ENCODE results near the gene CAPNS1.

CAPNS1 gene

DNA sequence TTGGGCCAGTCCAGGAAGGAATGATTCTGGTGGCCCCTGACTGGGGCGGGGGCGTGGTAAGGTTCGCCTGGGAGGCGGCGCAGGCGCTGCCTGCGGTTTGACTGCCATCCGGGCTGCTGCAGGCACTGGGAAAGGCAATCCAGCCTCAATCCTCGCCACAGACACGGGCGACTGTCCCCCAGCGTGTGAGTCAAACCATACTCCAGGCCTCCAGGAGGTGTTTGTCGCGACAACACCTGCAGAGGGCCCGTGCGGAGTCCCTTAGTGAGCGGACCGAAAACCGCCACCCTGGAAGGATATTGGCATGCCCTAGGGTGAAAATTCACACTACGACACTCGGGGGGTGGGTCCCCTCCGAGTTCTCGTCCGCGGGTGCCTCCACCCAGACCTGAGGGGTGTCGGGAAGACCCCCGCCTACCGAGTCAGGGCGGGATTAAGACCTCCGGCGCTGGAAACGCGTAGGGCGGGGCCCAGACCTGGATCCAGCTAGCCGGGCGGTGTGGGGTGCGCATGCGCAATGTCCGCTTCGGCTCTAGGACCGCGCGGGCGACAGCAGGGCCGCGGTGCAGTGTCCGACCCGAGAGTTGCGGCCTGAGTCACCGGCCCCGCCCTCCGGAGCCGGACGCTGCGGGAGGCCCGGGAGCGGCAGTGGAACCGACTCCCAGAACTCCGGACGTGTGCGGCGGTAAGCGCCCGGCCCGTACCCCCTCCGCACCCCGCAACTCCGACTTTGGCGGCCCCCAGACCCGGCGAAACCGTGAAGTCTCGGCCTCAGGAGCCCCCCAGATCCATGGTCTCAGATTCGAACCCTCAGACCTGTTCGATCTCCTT is at the start of gene CAPNS1:
Gene CAPNS1, plus strand, starts transcription at position 594 of the 831 bp plus-strand sequence. CDS start 946 bp downstream, outside the sequence.
- DNase-seq (ENCODE audit: low read depth) = peak; percentile 92

DNA sequence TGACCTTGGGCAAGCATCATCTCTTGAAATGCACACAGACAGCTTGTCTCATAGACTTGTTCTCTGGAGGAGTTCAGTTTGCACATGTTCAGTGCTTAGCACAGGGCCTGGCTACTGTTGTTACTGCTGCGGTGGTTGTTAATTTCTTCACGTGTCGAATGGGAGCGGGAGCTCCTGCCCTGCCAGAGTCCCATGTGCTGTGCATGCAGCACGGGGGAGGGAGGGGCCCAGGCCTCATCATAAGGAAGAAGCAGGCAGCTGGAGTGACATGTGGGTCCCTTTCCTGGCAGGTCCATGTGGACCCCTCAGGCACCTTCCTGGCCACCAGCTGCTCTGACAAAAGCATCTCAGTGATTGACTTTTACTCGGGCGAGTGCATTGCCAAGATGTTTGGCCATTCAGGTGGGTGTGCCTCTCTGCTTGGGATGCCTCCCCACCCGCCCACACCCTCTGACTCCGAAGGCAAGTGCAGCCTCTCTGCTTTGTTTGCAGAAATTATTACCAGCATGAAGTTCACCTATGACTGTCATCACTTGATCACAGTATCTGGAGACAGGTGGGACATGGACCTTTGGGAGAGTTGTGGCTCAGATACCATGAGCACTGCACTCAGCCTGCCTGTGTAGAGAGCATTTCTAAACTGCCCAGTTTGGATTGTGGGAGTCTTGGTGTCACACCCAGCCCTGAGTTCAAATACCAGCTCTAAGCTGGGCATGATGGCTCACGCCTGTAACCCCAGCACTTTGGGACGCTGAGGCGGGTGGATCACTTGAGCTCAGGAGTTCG is 48.8 kb upstream of the CAPNS1 start:
- DNase-seq (ENCODE audit: low read depth) = no peak

DNA sequence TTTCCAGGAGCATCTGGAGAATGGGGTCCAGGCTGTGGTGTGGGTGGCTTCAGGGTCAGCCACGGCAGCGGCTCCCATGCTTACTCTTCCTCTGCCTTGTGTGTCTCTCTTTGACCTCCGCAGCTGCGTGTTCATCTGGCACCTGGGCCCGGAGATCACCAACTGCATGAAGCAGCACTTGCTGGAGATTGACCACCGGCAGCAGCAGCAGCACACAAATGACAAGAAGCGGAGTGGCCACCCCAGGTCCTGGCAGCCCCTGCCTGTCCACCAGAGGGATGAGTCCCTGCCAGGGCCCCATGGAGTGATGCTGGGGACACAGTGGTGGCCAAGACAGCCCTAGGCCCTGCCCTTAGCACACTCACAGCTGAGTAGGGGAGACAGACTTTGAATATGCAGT is 47.3 kb upstream of the CAPNS1 start:
- no peak for DNase-seq (ENCODE audit: low read depth)

DNA sequence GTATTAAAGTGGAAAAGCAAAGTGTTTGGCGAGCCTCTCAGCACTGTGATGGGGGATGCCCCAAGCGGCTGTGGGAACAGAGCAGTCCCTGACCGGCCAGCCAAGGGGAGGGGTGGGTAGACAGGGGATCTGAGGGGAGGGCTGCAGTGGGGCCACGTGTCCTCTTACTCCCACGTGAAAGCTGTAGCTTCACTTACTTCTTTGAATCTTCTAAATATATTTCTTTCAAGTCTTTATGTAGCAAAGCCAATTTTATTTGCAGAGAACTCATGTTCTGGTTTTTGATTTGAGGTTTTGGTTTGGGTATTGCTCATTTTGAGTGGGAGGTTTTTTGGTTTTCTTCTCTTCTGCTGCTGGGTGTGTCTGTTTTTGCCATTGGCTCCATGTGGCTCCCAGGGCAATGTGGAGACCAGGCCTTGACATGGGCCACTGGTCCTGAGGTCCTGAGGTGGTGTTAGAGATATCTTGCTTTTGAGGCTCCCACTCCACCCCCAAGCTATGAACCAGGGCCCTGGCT is 46.7 kb upstream of the CAPNS1 start:
- DNase-seq (ENCODE audit: low read depth) = peak; percentile 13

DNA sequence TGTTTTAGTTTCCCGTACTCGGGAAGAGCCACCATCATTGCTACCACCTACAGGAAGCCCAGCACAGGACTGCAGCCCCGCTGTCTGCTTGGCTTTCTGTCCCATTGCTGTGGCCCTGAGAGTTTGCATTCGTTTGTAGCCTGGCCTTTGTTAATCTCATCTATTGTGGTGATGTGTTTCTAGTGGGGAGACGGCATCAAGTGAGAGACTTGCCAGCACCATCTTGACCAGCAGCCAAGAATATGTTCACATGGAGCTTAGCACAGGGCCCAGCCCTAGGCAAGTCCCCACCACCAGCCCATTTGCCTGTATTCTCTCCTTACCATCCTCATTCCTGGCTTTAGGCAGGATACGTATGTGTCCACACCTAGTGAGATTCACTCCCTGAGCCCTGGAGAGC is 46.2 kb upstream of the CAPNS1 start:
- no peak for DNase-seq (ENCODE audit: low read depth)

DNA sequence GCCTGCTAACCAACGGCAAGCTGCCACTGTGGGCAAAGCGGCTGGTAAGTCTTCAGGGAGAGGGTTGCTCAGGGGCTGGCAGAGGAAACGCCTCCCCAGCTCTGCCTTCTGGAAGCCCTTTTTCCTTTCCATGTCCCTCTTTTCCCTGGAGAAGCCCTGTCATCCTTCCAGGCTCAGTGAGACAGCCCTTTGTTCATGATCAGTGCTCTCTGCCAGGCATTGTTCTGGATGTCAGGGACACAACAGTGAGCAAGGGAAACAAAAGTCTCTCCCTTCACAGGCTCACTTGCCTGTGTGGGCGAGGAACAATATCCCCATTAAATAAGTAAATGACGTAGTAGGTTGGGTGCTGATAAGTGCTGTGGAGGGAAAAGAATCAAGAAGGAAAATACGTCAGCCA is 42.8 kb upstream of the CAPNS1 start:
- DNase-seq (ENCODE audit: low read depth) = no peak

DNA sequence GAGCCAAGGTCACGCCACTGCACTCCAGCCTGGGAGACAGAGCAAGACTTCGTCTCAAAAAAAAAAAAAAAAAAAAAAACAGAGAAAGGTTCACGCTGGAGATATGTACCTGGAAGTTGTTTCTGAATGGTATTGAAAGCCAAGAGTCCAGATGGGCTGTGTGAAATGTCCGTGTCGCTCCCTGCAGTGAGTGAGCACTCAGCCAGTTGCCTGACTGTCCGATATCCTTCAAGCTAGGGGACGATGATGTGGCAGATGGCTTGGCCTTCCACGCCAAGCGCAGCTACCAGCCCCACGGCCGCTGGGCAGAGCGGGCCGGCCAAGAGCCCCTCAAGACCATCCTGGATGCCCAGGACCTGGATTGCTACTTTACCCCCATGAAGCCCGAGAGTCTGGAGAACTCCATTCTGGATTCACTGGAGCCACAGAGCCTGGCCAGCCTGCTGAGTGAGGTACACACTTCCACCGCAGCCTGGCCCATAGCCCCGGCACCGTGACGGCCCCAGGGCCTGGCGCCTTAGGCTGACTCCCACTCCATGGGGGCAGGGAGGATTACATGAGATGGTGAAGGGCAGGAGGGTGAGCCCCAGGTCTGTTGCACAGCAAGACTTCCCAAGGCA is 40.6 kb upstream of the CAPNS1 start:
- no peak for DNase-seq (ENCODE audit: low read depth)

DNA sequence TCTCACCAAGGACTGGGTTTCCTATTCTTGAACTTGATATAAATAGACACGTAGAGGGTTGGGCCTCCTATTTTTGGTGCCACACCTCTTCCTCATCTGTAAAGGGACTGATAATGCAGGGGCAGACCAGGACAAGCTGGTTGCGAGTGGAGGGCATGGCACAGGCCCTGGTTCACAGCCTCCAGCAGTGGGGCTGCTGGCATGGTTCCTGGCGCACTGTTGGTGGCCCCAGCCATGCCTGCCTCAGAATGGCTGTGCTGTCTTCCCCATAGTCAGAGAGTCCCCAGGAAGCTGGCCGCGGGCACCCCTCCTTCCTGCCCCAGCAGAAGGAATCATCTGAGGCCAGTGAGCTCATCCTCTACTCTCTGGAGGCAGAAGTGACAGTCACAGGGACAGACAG is 39.4 kb upstream of the CAPNS1 start:
- no peak for DNase-seq (ENCODE audit: low read depth)

DNA sequence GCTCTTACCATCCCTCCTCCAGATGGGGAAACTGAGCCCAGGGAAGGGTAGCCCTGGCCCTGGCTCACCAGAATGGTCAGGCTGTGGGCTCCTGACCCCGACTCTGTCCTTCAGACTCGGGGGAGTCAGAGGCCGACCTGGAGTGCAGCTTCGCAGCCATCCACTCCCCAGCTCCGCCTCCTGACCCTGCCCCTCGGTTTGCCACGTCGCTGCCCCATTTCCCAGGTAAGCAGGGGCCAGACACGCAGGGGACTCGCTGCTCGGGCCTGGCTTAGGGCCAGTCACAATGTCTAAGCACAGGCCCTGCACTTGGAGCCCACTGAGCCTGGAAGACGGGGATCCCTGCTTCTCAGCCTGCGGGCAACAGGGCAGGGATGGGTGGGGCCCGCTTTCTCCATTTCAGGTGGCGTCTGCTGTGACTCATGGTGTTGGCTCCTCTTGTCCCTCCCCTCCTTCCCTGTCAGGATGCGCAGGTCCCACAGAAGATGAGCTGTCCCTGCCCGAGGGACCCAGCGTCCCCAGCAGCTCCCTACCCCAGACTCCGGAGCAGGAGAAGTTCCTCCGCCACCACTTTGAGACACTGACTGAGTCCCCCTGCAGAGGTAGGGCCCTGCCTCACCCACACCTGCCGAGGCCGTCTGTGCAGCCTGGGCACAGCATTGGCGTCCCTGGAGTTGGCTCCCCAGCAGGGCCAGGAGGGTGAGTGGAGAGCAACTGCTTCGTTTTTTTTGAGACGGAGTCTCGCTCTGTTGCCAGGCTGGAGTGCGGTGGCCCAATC is 38.1 kb upstream of the CAPNS1 start:
- DNase-seq (ENCODE audit: low read depth) = no peak

DNA sequence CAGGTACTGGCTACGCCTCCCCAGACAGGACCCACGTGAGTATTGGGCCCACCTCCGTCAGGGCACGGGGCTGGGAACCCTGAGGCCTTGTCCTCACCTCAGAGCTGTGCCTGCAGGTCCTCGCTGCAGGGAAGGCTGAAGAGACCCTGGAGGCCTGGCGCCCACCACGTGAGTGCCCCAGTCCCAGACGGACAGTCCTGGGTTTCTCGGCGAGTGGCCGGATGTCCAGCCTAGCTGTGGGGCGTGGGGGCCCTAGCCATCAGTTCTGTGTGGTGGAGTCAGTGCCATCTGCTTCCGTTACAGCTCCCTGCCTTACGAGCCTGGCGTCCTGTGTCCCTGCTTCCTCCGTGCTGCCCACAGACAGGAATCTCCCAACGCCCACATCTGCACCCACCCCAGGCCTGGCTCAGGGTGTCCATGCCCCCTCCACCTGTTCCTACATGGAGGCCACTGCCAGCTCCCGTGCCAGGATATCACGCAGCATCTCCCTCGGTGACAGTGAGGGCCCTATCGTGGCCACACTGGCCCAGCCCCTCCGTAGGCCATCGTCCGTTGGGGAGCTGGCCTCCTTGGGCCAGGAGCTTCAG is 36.7 kb upstream of the CAPNS1 start:
- no peak for DNase-seq (ENCODE audit: low read depth)

DNA sequence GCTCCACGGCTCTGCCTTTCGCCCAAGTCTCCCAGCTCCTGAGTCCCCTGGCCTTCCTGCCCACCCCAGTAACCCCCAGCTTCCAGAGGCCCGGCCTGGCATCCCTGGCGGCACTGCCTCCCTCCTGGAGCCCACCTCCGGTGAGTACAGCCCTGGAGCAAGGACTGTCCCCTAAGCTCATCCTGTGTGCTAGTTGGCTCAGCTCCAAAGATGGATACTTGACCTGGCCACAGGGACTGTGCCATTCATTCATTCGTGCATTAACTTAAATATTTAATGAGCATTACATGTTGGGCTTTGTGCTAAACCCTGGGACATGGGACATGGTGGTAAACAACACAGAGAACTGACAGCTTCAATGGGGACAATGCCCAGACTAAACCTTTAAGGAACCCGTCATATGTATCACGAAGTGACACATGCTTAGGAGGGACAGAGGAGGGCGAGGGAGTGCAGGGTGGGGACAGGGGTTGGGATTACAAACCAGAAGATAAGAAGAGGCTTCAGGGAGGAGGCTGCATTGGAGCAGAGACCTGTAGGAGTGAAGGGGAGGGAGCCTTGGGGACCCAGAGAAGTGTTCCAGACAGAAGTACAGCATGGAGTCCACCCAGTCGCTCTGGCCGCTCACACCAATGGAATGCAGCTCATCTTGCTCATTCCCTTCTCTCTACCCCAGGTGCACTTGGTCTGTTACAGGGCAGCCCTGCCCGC is 35.9 kb upstream of the CAPNS1 start:
- DNase-seq (ENCODE audit: low read depth) = no peak

DNA sequence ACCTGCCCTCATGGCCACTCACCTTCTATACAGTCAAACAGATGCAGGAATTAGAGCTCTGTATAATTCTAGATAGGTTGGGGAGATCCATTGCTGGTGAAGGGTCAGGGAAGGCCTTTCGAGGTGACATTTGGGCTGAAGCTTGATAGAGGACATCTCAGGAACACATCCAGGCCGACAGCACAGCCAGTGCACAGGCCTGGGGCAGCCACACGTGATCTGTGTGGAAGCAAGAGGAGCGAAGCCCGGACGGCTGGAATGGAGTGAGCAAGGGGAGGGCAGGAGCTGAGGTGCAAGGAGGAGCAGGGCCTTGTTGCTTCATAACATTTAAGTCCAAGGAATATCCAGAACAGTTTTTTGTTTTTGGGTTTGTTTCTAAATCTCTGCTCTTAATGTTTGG is 33.4 kb upstream of the CAPNS1 start:
- no peak for DNase-seq (ENCODE audit: low read depth)

DNA sequence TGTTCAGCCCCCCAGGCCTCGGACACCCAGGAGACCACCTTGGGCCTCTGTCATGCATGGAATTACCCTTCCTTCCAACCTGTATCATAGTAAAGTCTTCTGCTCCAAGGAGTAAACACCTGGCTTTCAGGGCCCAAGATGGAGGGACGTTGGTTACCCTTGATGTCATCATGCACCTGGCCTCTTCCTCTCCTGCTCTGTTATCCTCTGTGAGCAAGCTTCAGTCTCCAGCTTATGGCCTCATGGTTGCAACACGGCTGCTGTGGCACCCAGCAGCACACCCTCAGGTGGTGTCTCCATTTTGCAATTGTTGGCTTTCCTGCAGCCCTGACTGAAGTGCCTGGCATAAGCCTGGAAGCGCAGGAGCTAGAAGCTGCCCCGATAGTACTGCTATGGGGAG is 32.9 kb upstream of the CAPNS1 start:
- DNase-seq (ENCODE audit: low read depth) = no peak

DNA sequence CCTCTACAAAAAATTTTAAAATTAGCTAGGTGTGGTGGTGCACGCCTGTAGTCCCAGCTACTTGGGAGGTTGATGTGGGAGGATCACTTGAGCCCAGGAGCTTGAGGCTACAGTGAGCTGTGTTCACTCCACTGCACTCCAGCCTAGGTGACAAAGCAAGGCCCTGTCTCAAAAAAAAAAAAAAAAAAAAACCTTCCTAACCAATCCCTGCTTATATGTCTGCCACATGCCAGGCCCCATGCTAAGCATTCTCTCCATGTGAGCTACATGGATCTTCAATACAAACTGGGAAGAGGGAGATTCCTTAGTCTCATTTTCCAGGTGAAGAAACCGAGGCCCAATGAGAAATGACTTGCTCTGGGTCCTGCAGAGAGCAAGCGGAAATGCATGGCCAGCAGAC is 31.2 kb upstream of the CAPNS1 start:
- DNase-seq (ENCODE audit: low read depth) = no peak

DNA sequence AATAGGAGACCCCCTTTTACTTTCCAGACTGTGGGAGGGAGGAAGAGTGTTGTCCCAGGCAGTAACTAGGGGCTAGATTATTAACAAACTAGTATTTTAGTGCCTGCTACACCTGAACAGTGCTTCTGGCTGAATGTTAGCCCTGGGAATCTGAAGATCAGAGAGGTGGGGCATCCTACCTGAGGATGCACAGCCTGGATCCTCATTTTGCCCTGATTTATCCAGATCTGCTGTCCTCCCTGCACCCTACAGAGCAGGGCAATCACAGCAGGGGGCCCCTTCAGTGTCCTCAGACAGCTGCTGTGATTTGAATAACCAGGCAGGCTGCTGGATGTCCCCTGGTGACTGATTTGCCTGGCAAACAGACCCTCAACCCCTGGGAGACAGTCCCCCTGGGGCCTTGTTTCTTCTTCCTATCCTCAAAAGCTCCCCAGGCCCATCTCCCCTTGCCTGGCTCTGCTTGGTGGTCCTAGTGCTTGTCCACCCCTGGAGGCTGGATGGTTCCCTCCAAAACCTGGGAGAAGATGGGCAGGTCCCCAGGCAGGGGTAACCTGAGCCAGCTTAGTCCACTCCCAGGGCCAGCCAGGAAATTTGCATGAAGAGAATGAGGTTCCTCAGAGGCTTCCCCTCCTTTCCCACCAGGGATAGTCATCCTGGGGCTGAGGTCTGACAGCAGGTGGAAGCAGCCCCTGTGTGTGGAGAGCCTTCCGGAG is 29.2 kb upstream of the CAPNS1 start, which contains the start of gene OVOL3:
Gene OVOL3, plus strand, starts transcription at position 657 of the 713 bp plus-strand sequence. CDS start 60 bp downstream, outside the sequence.
- DNase-seq (ENCODE audit: low read depth) = no peak

DNA sequence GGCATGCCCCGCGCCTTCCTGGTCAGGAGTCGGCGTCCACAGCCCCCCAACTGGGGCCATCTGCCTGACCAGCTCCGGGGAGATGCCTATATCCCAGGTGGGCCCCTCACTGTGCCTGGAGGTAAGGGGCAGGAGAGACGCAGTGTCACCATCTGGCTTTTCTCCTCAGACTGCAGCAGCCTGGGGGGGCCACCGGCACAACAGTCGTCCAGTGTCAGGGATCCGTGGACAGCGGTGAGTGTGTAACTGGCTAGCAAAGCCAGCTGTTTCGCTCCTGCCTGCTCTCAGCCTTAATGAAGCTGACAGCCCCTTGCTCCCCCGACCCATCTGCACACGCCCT is 28.7 kb upstream of the CAPNS1 start:
- no peak for DNase-seq (ENCODE audit: low read depth)

DNA sequence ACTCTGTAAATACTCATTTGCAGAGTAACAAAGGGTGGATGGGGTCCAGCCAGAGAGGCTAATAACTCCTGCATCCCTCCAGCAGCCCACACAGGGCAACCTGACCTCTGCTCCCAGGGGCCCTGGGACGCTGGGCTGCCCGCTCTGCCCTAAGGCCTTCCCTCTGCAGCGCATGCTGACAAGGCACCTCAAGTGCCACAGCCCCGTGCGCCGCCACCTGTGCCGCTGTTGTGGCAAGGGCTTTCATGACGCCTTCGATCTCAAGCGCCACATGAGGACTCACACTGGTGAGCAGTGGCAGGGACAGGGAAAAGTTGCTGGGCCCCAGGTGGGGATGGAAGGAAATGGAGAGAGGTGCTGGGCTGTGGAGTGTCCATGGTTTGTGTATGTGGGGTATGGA is 27.2 kb upstream of the CAPNS1 start:
- no peak for DNase-seq (ENCODE audit: low read depth)

DNA sequence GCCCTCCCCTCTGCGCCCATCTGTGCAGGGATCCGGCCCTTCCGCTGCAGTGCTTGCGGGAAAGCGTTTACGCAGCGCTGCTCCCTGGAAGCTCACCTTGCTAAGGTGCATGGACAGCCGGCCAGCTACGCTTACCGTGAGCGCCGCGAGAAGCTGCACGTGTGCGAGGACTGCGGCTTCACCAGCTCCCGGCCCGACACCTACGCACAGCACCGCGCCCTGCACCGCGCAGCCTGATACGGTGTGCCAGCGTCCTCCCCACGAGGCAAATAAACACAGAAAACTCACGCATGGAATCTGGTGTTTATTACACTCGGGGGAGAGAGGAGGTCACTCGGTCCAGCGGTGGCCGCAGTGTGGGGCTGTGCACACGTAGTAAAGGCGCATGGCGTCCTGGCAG is 26.4 kb upstream of the CAPNS1 start:
- DNase-seq (ENCODE audit: low read depth) = no peak

DNA sequence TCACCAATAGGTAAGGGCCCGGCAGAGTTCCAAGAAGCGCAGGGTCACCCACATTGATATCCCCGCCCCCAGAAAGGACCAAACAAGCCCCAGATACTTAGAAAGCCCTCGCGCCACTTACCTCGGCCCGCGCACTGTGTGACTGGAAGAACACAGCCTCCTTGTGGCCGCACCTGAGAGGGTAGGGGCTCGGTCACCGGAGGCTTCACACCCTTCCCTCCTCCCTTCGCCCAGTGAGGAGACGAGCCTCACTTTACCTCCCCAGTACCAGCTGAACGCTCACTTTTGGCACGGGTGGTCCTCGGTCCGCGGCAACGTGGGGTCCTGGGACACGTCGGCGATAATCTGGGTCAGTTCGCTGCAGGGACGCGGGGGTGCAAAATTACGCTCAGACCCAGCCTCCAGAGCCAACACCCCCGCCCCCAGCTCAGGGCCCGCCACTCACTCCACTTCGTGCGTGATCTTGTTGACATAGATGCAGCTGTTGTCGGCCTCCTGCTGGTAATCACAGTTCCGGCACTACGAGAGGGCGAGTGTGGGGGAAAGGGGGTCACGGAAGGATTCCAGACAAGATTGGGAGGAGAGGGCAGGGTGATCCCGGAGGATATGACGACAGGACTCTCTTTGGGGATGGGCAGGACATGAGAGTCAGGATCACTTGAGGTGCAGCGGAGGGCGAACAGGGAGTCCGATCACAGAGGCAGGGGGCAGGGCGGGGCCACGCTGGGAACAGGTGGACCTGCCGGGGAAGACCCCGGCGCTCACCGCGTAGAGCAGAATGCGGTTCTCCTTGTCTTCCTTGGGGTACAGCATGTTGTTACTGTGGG is 25.8 kb upstream of the CAPNS1 start:
- DNase-seq (ENCODE audit: low read depth) = no peak

Data from stromal cell of bone marrow (primary cell).